Measurements from ENCODE around the gene ANXA6. TPM values are rescaled to one million over a fixed set of nuclear protein-coding genes. Genes with fewer than 3 reads are reported as not detected.

ANXA6 gene
- total RNA-seq, 1 experiment from 2014 or later, result 98.7 TPM

DNA sequence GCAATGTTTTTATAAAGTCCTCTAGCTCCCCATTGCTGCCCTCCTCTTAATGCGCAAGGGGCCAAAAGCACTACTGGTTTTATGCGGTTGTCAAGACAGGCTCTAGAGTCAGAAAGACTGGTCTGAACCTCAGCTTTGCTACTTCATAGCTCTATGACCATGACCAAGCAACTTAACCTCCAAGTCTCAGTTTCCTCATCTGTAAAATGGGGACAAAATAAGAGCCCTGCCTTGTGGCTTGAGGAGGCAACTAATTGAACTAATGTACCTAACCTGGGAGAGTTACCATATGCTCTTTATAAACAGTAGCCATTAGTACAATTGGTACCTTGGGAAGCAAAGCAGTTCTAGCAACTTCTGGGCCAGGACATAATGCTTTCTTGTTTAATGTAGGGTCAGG is 36.5 kb downstream of the ANXA6 start:
- H3K23me2 ChIP-seq (ENCODE audit: insufficient read length, low read depth, low read length, poor library complexity, severe bottlenecking), result no peaks in the 10 kb centered on the region
- no peak overlapping the region for H3K27ac Mint-ChIP-seq
- no peak overlapping the region for H2BK120ac ChIP-seq (ENCODE audit: low read depth, low read length, poor library complexity, severe bottlenecking)
- no peak overlapping the region for H4K91ac ChIP-seq (ENCODE audit: insufficient read length, low read depth, low read length)
- no peak overlapping the region for H3K23ac ChIP-seq (ENCODE audit: insufficient read length, low read depth, low read length)
- H3K9ac ChIP-seq (ENCODE audit: extremely low read depth, insufficient read length, low read length), result no peak overlapping the region
- H3T11ph ChIP-seq (ENCODE audit: low read length), result no peak overlapping the region
- no peak overlapping the region for H3K4me3 Mint-ChIP-seq
- no peaks in the 10 kb centered on the region for H3K79me1 ChIP-seq (ENCODE audit: insufficient read depth, low read depth, low read length, poor library complexity, severe bottlenecking)
- H2AK5ac ChIP-seq (ENCODE audit: insufficient read length, low read length), result no peak overlapping the region
- H3K27me3 Mint-ChIP-seq (ENCODE audit: low read depth), result no peaks in the 10 kb centered on the region
- H3K79me2 ChIP-seq (ENCODE audit: insufficient read depth, low read length), result no peaks in the 10 kb centered on the region
- H3K9me3 Mint-ChIP-seq, result no peaks in the 10 kb centered on the region; a peak in 1 of 5 replicates
- H3K27me3 ChIP-seq (ENCODE audit: insufficient read depth, low read length), result no peaks in the 10 kb centered on the region
- WGBS (ENCODE audit: extremely low coverage, insufficient read length, low lambda C conversion rate), result no CpG with 5 or more reads among the region's 2 CpGs
- peaks cover 8 to 63% (median 57%) of the 10 kb centered on the region in 3 experiments; a peak in 6 of 7 replicates for H3K36me3 Mint-ChIP-seq (ENCODE audit: insufficient read depth in 1 of 3, low read depth in 3 of 3)
- H3K9me3 ChIP-seq (ENCODE audit: control insufficient read depth, low read depth, low read length), result no peaks in the 10 kb centered on the region
- no peak overlapping the region for H3K27ac ChIP-seq (ENCODE audit: insufficient read length, low read depth, low read length)
- H2BK5ac ChIP-seq (ENCODE audit: insufficient read length, low read length), result no peak overlapping the region
- no peak overlapping the region for H2BK15ac ChIP-seq (ENCODE audit: low read depth, low read length)
- H3K56ac ChIP-seq (ENCODE audit: insufficient read length, low read depth, low read length), result no peak overlapping the region
- TF ChIP-seq, protein P1, sequence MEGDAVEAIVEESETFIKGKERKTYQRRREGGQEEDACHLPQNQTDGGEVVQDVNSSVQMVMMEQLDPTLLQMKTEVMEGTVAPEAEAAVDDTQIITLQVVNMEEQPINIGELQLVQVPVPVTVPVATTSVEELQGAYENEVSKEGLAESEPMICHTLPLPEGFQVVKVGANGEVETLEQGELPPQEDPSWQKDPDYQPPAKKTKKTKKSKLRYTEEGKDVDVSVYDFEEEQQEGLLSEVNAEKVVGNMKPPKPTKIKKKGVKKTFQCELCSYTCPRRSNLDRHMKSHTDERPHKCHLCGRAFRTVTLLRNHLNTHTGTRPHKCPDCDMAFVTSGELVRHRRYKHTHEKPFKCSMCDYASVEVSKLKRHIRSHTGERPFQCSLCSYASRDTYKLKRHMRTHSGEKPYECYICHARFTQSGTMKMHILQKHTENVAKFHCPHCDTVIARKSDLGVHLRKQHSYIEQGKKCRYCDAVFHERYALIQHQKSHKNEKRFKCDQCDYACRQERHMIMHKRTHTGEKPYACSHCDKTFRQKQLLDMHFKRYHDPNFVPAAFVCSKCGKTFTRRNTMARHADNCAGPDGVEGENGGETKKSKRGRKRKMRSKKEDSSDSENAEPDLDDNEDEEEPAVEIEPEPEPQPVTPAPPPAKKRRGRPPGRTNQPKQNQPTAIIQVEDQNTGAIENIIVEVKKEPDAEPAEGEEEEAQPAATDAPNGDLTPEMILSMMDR (conservative IDR thresholded peaks at IDR 0.05), result no peak
- H4K8ac ChIP-seq (replicated peaks; ENCODE audit: insufficient read length, low read depth, low read length), result no peak overlapping the region
- no peak overlapping the region for H3K14ac ChIP-seq (ENCODE audit: insufficient read depth, low read length)
- H2BK20ac ChIP-seq (ENCODE audit: low read depth, low read length, poor library complexity, severe bottlenecking), result no peak overlapping the region
- H3K4me2 ChIP-seq (ENCODE audit: insufficient read depth, insufficient read length, low read length), result no peak overlapping the region
- DNase-seq, result no peak
- H3K4me1 ChIP-seq (ENCODE audit: insufficient read depth, low read length), result no peaks in the 10 kb centered on the region
- H3K18ac ChIP-seq (ENCODE audit: insufficient read length, low read depth, low read length), result no peak overlapping the region
- H3K4ac ChIP-seq (ENCODE audit: low read depth, low read length), result no peak overlapping the region
- H4K5ac ChIP-seq (ENCODE audit: insufficient read length, low read depth, low read length), result no peak overlapping the region
- H3K4me1 Mint-ChIP-seq, result peaks cover 9 to 11% of the 10 kb centered on the region in 2 experiments
- no peak overlapping the region for H2AFZ ChIP-seq (ENCODE audit: low read length)
- no peak overlapping the region for H2BK12ac ChIP-seq (ENCODE audit: insufficient read length, low read depth, low read length)
- no peaks in the 10 kb centered on the region for H4K20me1 ChIP-seq (ENCODE audit: control insufficient read depth, insufficient read depth, insufficient read length)
